Stimulated activated CD4-positive, alpha-beta T cell treated with anti-CD3 and anti-CD28 coated beads, Interleukin-12 subunit alpha, Interleukin-12 subunit beta, amount 100 ng/mL, for 4 hours (primary cell): ENCODE data around the gene AGXT.

Experiments
- DNase-seq: peaks from one replicate; pipeline ENCODE4 v3.0.0-alpha.2; 2020

The AGXT gene

DNA sequence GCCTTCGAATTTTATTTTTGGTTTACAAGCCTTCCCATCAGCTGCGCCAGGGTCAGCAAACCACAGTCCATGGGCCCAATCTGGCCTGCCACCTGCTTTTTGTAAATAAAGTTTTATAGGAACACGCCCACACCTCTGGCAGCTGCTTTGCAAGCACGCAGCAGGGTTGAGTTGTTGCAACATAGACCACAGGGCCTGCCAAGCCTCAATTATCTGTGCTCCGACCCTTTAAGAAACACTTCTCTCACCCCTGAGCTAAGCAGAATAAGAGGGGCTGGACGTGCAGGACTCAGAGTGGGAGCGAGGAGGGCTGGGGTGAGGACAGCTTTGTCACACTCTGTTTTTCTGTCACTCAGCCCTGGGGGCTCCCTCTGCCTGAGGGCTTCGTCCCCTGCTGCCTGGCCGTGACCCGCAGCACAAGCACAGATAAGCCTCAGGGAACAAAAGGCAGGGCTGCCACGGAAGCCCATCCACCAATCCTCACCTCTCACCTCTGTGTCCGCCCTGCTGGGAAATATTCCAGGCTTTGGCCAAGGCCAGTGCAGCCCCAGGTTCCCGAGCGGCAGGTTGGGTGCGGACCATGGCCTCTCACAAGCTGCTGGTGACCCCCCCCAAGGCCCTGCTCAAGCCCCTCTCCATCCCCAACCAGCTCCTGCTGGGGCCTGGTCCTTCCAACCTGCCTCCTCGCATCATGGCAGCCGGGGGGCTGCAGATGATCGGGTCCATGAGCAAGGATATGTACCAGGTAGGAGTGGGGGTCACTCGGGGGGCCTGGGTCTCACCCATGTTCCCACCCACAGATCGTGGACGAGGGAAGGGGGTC lies at the start of gene AGXT:
TSS of gene AGXT (plus strand) at position 539 of the 823 bp plus-strand sequence. CDS start at position 581, 42 bp downstream.
- no peak for DNase-seq

DNA sequence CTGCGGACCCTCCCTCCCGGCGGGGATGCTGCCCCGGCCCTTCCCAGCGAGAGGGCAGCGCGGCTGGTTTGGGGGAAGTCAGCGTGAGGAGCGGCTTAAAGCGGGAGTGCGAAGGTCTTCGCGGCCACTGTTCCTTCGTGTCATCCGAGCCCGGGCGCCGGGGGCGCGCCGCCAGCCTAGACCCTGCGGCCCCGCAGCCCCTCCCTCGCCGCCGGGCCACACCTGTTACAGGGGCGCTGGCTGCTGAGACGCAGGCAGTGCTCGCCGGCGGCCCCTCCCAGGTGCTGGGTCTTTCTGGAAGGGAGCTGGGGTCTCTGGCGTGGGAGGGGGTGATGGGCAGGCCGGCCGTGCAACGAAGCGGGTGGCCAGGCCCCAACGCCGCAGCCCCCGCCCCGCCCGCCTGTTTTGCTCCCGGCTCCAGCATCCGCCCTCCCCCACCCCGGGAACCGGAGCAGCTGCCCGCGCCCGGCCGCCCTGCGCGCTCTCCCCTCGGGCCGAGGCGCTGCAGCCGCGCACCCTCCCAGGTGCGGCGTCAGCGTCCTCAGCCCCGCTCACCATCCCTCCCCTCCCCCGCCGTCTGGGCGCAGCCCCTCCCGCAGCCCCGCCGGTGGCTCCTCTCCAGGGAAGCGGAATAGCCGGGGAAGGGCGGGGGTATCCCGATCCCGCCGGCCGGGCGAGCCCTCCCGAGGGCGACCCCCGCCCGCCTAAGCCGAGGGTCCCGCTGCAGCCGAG lies 49.3 kb upstream of the AGXT start:
- DNase-seq, result no peak

GRCh38 chr2:240819858-240820606 lies 48.6 kb upstream of the AGXT start, which contains the start of gene KIF1A:
KIF1A (minus strand) TSS chr2:240820219; CDS start chr2:240797752, 22,467 bp downstream.
- no peak for DNase-seq

DNA sequence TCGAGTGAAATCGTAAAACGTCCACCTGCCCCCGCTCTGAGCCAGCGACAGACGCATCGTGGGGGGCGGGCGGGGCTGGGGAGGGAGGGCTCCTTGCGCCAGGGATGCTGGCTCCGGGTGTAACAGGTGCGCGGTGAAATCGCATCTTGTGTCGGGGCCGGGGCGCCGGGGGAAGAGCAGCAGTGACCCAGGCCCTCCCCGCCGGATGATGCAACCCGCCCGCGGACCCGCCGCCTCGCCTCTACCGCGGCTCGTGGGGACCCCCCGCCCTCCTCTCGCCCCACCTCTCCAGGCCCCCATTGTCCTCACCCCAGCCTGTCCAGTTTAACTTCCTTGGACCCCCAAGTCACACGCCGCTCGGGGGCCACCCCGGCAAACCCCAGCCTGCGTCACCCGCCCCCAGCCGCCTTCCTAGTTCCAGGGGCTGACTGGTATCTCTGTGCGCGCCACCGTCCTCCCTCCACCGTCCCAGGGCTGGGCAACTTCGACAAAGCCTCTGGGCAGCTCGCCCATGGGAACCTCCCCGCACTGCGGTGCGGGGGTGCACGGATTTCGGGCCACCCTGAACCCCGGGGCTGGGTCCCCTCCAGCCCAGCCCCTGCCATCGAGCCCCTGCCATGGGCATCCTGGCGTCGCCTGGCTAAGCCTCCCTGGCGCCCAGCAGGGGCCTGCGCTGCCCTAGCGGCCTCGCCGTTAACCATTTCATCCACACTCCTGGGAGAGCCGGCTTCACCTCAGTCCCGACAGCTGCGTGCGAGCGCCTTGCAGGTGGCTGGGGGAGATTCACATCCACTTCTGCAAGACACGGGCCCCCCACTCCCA lies 47.8 kb upstream of the AGXT start:
- DNase-seq, result no peak

GRCh38 chr2:240821429-240821778 lies 47.2 kb upstream of the AGXT start:
- no peak for DNase-seq

GRCh38 chr2:240822280-240822847 lies 46.3 kb upstream of the AGXT start:
- no peak for DNase-seq

- DNase-seq, result no peak
Measured at GRCh38 chr2:240823449-240824336, 44.9 kb upstream of the AGXT start.

GRCh38 chr2:240825476-240825875 lies 43.1 kb upstream of the AGXT start:
- no peak for DNase-seq

DNA sequence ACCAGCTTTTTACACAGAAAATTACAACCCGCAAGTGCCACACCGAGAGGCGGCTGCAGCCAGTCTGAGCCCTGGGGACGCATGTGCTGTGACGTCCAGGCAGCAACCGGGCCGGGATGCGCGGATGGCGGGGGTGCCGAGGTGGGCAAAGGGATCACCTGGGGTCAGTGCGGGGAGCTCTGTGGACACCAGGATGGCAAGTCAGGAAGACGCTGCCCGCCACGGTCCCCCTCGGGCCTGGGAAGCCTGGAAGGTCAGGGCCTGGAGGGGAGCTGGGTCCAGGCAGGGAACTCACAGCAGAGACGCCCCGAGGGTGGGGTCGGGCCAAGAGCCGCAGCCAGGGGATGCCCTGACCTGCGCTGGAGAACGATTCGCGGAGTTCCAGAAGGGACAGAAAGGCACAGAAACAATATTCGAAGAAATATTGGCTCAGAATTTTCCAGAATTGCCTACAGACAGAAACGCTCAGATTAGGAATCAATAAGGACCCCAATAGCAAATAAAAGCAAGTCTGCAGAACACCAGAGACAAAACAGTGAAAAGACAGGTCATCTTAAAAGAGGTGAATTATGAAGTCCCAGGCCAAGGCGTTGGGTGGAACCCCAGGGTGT lies 36.9 kb upstream of the AGXT start:
- no peak for DNase-seq

- DNase-seq, result peak; percentile 92
Measured at GRCh38 chr2:240832205-240832727, 36.4 kb upstream of the AGXT start.

DNA sequence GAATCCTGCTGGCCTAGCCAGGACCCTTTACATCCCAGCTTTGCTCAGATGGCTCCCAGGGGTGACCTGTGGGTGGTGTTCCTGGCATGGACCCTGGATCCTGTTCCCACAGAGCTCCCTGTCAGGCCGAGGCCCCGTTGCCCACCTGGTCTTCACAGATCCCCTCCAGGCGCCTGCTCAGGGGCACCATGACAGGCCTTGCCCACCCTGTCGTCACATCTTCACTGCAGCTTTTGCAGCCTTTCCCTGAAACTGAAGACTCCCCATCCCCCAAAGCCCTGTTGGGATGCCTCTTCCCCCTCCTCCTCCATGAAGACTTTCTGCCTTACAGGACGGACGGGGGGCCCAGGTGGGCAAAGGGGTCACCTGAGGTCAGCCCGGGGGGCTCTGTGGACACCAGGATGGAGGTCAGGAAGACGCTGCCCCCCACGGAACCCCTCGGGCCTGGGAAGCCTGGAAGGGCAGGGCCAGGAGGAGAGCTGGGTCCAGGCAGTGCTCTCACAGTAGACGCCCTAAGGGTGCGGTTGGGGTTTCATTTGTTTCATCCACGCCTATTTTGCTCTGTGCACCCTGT lies 35.6 kb upstream of the AGXT start:
- no peak for DNase-seq

- no peak for DNase-seq
Measured at GRCh38 chr2:240833724-240834285, 34.8 kb upstream of the AGXT start.

DNA sequence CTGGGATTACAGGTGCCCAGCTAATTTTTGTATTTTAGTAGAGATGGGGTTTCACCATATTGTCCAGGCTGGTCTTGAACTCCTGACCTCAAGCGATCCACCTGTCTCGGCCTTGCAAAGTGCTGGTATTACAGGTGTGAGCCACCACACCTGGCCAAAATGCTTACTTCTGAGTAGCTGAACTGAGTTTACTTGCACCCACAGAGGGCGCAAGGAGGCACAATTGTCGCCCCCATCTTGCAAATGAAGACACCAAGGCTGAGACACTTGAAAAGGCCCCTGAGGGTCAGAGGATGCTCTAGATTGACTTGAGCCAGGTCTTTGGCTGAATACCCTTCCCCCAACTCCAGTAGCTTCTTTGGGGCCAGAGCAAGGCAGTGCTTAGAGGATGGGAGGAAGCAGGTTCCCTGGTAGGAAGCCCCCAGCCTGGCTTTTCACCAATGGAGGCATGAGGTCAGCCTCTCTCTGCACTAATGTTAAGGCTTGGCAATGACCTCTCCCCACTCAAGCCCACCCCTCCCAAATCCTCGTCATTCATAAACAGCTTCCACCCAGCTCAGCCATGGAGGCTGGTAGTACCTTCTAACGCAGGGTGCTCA lies 34.1 kb upstream of the AGXT start:
- DNase-seq, result no peak

GRCh38 chr2:240835528-240835927 lies 33.1 kb upstream of the AGXT start:
- no peak for DNase-seq

DNA sequence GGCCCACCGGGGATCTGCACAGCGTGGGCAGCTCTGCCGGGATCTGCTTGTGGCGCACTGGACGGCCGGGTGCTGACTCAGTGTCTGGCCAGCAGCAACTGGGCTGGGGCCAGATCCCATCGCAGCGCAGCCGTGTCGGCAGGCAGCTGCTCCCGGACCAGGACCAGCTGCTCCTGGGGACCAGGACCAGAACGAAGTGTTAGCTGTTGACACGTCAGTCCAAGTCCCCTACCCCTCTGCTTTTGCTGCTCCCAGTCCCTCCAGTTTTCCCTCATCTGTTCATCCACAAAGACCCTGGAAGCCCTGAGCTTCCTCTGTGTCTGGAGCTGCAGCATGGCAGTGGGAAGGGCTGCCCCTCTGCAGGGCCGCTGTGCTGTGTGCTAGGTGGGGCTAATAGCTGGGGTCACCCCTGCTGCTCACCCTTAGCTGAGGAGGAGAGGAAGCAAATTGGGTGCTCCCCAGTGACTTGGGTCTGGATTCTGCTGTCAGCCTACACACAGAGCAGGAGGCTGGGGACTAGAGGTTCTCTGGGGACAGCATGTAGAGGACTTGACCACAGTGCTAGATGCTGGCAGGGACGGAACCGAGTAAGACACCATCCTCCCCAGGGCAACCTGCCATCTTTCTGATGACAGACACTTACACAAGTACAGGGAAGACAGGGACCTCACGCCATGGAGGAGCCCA lies 31.7 kb upstream of the AGXT start:
- DNase-seq, result no peak

GRCh38 chr2:240837621-240838020 lies 31.0 kb upstream of the AGXT start:
- no peak for DNase-seq

- no peak for DNase-seq
Measured at GRCh38 chr2:240839152-240840143, 29.2 kb upstream of the AGXT start.
